ENCODE results near the gene HUNK. TPM values are rescaled to one million over a fixed set of nuclear protein-coding genes. Genes with fewer than 3 reads are reported as not detected.

HUNK gene
- polyA plus RNA-seq, 1 donor (not counting 4 experiments of a cell fraction or from before 2014, with no cell fraction given): 0.03 TPM

DNA sequence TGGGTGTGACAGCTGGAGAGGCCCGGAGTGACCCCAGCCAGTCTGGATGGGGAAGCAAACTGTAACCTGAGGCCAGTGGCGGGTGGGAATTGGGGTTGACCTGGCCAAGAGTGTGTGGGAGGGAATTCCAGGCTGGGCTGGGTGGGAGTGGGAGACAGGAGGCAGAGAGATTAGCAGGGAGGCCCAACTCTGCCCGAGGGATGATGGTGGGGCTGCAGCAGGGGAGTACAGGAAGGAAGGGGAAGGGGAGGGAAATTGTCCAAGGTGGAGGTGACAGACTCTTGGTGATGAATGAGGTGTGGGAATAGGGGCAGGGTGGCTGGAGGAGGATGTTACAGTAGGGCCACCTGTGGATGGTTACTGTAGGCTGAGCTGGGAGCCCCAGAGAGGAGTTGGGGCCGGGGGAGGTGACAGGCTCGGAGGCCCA is 40.4 kb downstream of the HUNK start:
- no peaks in the 10 kb centered on the region for H3K9me3 ChIP-seq (ENCODE audit: control insufficient read depth, low read depth, low read length)
- no peaks in the 10 kb centered on the region for H3K79me2 ChIP-seq (ENCODE audit: control insufficient read depth, insufficient read depth, low read length)
- FAIRE-seq: no peak
- H3K27ac ChIP-seq (ENCODE audit: control insufficient read depth, insufficient read depth, low read length): no peak overlapping the region
- no peaks in the 10 kb centered on the region for H3K27me3 ChIP-seq (ENCODE audit: control insufficient read depth, extremely low read depth, insufficient read depth, low read length)
- H3K4me2 ChIP-seq (ENCODE audit: control insufficient read depth, extremely low read depth, insufficient read depth, low read depth, low read length): no peak overlapping the region
- H3K36me3 ChIP-seq (ENCODE audit: control insufficient read depth in 2 of 2, extremely low read depth in 1 of 2, insufficient read depth in 2 of 2, low read length in 2 of 2): no peaks in the 10 kb centered on the region
- no peaks in the 10 kb centered on the region for H3K9me1 ChIP-seq (ENCODE audit: control insufficient read depth, extremely low read depth, insufficient read depth, low read length)
- no peak for TF ChIP-seq EZH2 (IDR thresholded peaks at IDR 0.05; ENCODE audit: low read length)
- TF ChIP-seq, protein P1, sequence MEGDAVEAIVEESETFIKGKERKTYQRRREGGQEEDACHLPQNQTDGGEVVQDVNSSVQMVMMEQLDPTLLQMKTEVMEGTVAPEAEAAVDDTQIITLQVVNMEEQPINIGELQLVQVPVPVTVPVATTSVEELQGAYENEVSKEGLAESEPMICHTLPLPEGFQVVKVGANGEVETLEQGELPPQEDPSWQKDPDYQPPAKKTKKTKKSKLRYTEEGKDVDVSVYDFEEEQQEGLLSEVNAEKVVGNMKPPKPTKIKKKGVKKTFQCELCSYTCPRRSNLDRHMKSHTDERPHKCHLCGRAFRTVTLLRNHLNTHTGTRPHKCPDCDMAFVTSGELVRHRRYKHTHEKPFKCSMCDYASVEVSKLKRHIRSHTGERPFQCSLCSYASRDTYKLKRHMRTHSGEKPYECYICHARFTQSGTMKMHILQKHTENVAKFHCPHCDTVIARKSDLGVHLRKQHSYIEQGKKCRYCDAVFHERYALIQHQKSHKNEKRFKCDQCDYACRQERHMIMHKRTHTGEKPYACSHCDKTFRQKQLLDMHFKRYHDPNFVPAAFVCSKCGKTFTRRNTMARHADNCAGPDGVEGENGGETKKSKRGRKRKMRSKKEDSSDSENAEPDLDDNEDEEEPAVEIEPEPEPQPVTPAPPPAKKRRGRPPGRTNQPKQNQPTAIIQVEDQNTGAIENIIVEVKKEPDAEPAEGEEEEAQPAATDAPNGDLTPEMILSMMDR (optimal IDR thresholded peaks at IDR 0.05 in 1 of 3, IDR thresholded peaks at IDR 0.05 in 1 of 3, conservative IDR thresholded peaks at IDR 0.05 in 1 of 3; ENCODE audit: extremely low read depth in 1 of 3, insufficient read depth in 2 of 3, low read length in 3 of 3): no peak
- peaks cover 3% of the 10 kb centered on the region for H3K4me1 ChIP-seq (ENCODE audit: control insufficient read depth, extremely low read depth, insufficient read depth, low read length)
- no peak overlapping the region for H3K9ac ChIP-seq (ENCODE audit: control insufficient read depth, extremely low read depth, insufficient read depth, low read length)
- dilution Hi-C loops (cut with MboI; ENCODE audit: extremely low pct_ligation_motif_present, low sequenced_read_pairs): no loop called here
- no peak for DNase-seq (ENCODE audit: low read depth, low spot score)
- no peaks in the 10 kb centered on the region for H4K20me1 ChIP-seq (ENCODE audit: control insufficient read depth, extremely low read depth, insufficient read depth, low read length)
- no peak overlapping the region for H2AFZ ChIP-seq (ENCODE audit: control insufficient read depth, low read length)
- H3K4me3 ChIP-seq (ENCODE audit: control insufficient read depth in 2 of 3, extremely low read depth in 1 of 3, insufficient read depth in 2 of 3, low read depth in 1 of 3, low read length in 3 of 3): no peak overlapping the region

DNA sequence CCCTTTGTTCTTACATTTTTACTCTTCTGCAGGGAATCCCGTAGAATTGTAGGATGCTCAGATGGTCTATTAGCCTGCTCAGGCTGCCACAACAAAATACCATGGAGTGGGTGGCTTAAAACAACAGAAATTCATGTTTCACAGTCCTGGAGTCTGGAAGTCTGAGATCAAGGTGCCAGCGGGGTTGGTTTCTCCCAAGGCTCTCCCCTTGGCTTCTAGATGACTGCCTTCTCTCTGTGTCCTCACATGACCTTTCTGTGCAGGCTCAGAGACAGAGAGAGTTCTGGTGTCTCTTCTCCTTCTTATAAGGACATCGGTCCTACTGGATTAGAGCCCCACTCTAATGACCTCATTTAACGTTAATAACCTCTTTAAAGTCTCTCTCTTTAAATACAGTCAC is 41.7 kb downstream of the HUNK start:
- Histone ChIP-seq H3K79me2 (ENCODE audit: control insufficient read depth, insufficient read depth, low read length) (no peaks in the 10 kb centered on the region), H3K9me1 (ENCODE audit: control insufficient read depth, extremely low read depth, insufficient read depth, low read length) (no peaks in the 10 kb centered on the region), H3K4me3 (ENCODE audit: control insufficient read depth in 2 of 3, extremely low read depth in 1 of 3, insufficient read depth in 2 of 3, low read depth in 1 of 3, low read length in 3 of 3) (no peak overlapping the region), H3K27me3 (ENCODE audit: control insufficient read depth, extremely low read depth, insufficient read depth, low read length) (no peaks in the 10 kb centered on the region), H3K36me3 (ENCODE audit: control insufficient read depth in 2 of 2, extremely low read depth in 1 of 2, insufficient read depth in 2 of 2, low read length in 2 of 2) (no peaks in the 10 kb centered on the region), H3K27ac (ENCODE audit: control insufficient read depth, insufficient read depth, low read length) (no peak overlapping the region), H2AFZ (ENCODE audit: control insufficient read depth, low read length) (no peak overlapping the region), H4K20me1 (ENCODE audit: control insufficient read depth, extremely low read depth, insufficient read depth, low read length) (no peaks in the 10 kb centered on the region), H3K9ac (ENCODE audit: control insufficient read depth, extremely low read depth, insufficient read depth, low read length) (no peak overlapping the region), H3K4me2 (ENCODE audit: control insufficient read depth, extremely low read depth, insufficient read depth, low read depth, low read length) (no peak overlapping the region), H3K4me1 (ENCODE audit: control insufficient read depth, extremely low read depth, insufficient read depth, low read length) (no peaks in the 10 kb centered on the region), H3K9me3 (ENCODE audit: control insufficient read depth, low read depth, low read length) (no peaks in the 10 kb centered on the region)
- TF ChIP-seq, protein P1 (optimal IDR thresholded peaks at IDR 0.05 in 1 of 3, IDR thresholded peaks at IDR 0.05 in 1 of 3, conservative IDR thresholded peaks at IDR 0.05 in 1 of 3; ENCODE audit: extremely low read depth in 1 of 3, insufficient read depth in 2 of 3, low read length in 3 of 3): no peak
- TF ChIP-seq EZH2 (IDR thresholded peaks at IDR 0.05; ENCODE audit: low read length): no peak
- DNase-seq (ENCODE audit: low read depth, low spot score) (no peak), FAIRE-seq (no peak)
- dilution Hi-C loops (cut with MboI; ENCODE audit: extremely low pct_ligation_motif_present, low sequenced_read_pairs): no loop called here
